K562 treated with DMSO at 1 percent for 48 hours (cell line): ENCODE results near the gene METTL9. TPM values are rescaled to one million over a fixed set of nuclear protein-coding genes. Genes with fewer than 3 reads are reported as not detected.

Experiments
- total RNA-seq: library from RNA; unstranded; fragments of 300-600 nt; gene quantifications from 2 replicates; pipeline ENCODE4 v1.2.3, GENCODE V29; 2022; ENCODE audit warnings: low replicate concordance; ENCODE audit errors: extremely low read depth

METTL9 gene
- total RNA-seq: not detected in 2 replicates

DNA sequence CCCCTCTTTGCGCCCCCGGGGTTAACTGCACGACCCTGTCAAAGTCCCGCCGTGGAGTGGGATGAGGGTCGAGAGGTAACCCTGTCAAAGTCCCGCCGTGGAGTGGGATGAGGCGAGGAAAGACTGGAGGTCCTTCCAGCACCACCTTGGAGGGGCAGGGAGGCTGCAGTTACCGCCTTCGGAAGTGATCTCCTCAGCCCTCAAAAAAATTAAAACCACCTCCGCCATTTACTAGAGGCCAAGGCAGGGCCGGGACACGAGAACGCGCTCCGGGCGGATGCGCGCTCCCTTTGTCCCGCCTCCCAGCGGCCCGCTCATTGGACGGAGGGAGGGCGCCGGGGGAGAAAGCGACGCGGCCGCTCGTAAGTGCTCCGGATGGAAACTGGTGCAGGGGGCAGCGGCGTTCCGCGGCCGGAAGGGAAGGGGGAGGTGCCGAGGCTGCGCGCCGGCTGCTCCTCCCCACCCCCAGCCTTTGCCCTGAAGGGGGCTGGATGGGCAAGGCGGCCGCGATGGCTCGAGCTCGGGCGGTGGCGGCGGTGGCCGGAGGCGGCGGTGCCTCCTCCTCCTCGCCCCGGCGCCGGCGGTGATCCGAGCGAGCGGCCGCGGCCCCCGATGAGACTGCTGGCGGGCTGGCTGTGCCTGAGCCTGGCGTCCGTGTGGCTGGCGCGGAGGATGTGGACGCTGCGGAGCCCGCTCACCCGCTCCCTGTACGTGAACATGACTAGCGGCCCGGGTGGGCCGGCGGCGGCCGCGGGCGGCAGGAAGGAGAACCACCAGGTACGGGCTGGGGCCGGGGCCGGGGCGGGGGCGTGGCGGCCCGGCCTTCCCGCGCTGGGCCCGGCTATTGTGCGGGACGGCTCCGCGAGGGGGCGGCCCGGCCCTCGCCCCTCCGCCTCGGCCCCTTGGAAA is at the start of gene METTL9:
METTL9 (plus strand) TSS at position 456 of the 909 bp plus-strand sequence; CDS start at position 613, 157 bp downstream.

GRCh38 chr16:21652453-21652852 is 53.1 kb downstream of the METTL9 start, which contains the start of gene IGSF6:
IGSF6 (minus strand) TSS chr16:21652608; CDS start chr16:21652598, 10 bp downstream.

GRCh38 chr16:21663889-21664647 is 64.7 kb downstream of the METTL9 start, which contains the start of gene OTOA:
OTOA (plus strand) TSS chr16:21663968; CDS start chr16:21678515, 14,547 bp downstream.

Other genes with a start within 250 kb of the METTL9 start
- gene IGSF6, start 53.0 kb downstream of the METTL9 start, total RNA-seq: not detected in 2 replicates
- gene OTOA, start 64.4 kb downstream of the METTL9 start, total RNA-seq: not detected in 2 replicates